ENCODE measurements around the gene LHFPL3. TPM values are rescaled to one million over a fixed set of nuclear protein-coding genes. Genes with fewer than 3 reads are reported as not detected.

Gene LHFPL3
- total RNA-seq, 4 donors from 2014 or later, result not detected

DNA sequence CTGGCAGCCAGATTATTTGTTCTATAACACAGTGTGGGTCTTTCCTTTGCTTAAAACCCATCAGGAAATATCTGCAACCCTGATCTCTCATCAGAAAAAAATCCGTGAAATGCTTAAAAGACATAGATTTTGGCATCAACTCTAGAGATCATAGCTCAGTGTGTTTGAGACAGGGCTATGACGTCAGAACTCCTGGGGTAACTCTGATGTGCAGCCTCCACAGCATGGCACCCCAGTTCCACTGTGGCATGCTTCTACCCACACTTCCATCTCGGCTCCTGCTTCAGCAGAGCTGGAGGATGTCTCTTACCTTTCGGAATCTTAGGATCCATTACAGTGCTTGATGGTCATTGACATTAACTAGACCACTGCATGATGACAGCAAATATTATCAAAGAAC, 205.7 kb downstream of the LHFPL3 start:
- no peaks in the 10 kb centered on the region for H3K9me3 ChIP-seq
- no peak for DNase-seq
- no peaks in the 10 kb centered on the region for H3K36me3 ChIP-seq
- no peaks in the 10 kb centered on the region for H3K27me3 ChIP-seq
- intact Hi-C loops (cut with DNase I), result no loop called here
- H3K4me1 ChIP-seq, result no peaks in the 10 kb centered on the region
- WGBS, 2 donors, result 70 to 86% methylated on average over 4 of the region's 4 CpGs
- H3K27ac ChIP-seq, result no peak overlapping the region
- no peak overlapping the region for H3K4me3 ChIP-seq (replicated peaks in 1 of 3)
- no peak for TF ChIP-seq POLR2A (IDR thresholded peaks at IDR 0.05)
- TF ChIP-seq, protein P1, sequence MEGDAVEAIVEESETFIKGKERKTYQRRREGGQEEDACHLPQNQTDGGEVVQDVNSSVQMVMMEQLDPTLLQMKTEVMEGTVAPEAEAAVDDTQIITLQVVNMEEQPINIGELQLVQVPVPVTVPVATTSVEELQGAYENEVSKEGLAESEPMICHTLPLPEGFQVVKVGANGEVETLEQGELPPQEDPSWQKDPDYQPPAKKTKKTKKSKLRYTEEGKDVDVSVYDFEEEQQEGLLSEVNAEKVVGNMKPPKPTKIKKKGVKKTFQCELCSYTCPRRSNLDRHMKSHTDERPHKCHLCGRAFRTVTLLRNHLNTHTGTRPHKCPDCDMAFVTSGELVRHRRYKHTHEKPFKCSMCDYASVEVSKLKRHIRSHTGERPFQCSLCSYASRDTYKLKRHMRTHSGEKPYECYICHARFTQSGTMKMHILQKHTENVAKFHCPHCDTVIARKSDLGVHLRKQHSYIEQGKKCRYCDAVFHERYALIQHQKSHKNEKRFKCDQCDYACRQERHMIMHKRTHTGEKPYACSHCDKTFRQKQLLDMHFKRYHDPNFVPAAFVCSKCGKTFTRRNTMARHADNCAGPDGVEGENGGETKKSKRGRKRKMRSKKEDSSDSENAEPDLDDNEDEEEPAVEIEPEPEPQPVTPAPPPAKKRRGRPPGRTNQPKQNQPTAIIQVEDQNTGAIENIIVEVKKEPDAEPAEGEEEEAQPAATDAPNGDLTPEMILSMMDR (IDR thresholded peaks at IDR 0.05), result no peak

DNA sequence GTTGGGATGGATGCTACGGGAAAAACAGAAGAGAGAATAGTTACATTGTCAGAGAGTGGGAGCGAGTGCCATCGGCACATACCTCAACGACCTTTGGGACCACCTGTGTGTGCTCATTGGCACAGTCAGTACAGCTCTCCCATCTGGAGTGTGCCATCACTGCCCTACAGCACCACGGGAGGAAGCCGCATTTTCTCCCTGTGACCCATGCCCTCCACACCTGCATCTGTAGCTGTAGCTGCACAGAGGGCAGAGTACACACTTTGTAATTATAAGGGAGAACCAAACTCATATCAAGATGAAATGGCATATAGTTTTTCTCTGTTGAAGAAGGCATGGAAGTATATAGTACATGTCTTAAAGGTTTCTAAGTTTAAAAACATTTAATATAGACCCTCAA, 207.4 kb downstream of the LHFPL3 start:
- DNase-seq, result no peak
- Histone ChIP-seq H3K4me3 (replicated peaks in 1 of 3) (no peak overlapping the region), H3K27me3 (no peaks in the 10 kb centered on the region), H3K9me3 (no peaks in the 10 kb centered on the region), H3K36me3 (no peaks in the 10 kb centered on the region), H3K4me1 (no peaks in the 10 kb centered on the region), H3K27ac (no peak overlapping the region)
- intact Hi-C loops (cut with DNase I), result no loop called here
- TF ChIP-seq, protein P1 (IDR thresholded peaks at IDR 0.05), result no peak
- TF ChIP-seq POLR2A (IDR thresholded peaks at IDR 0.05), result no peak
- 78 to 81% methylated on average over 6 of the region's 6 CpGs for WGBS, 2 donors

DNA sequence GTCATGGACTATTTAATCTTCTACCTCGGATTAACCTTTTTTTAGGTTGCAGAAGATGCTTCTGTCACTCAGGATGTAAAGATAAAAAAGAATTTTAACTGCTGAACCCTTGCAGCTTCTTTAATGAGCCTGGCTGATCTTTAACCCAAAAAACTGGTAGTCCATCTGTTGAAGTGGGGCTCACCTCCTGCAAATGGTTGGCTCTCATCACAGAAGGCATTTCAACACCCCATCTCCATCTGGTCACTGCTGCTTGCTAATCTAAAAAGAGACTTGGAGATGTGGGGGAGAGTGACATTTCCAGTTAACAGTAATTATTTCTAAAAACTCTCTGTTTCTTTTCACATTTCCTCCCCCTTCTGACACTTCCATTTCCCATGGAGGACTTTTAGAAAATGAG, 208.6 kb downstream of the LHFPL3 start:
- no peak for DNase-seq
- TF ChIP-seq, protein P1 (IDR thresholded peaks at IDR 0.05), result no peak
- no peaks in the 10 kb centered on the region for H3K9me3 ChIP-seq
- H3K4me3 ChIP-seq (replicated peaks in 1 of 3), result no peak overlapping the region
- no peaks in the 10 kb centered on the region for H3K27me3 ChIP-seq
- no peaks in the 10 kb centered on the region for H3K4me1 ChIP-seq
- no peak overlapping the region for H3K27ac ChIP-seq
- WGBS, 2 donors, result 39 to 51% methylated on average over 1 of the region's 1 CpG
- intact Hi-C loops (cut with DNase I), result no loop called here
- H3K36me3 ChIP-seq, result no peaks in the 10 kb centered on the region

DNA sequence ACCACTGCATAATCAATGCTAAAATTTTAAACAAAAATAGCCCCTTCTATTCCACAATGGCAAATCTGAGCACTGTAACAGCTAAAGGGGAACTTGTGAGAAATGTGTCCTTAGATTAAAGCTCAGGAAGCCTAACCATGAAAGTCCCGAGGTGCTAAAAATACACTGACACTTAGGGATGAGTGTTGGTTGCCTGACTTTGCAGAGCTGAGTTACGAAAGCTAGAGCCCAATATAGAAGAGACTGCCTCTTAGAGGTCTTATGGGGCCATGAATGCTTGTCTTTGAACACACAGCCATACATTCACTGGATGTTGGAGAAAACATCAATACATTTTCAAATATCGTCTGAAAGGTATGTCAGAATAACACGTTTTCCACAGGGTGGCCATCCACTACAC, 209.7 kb downstream of the LHFPL3 start:
- Histone ChIP-seq H3K4me1 (no peaks in the 10 kb centered on the region), H3K27ac (no peak overlapping the region), H3K9me3 (no peaks in the 10 kb centered on the region), H3K27me3 (no peaks in the 10 kb centered on the region), H3K4me3 (replicated peaks in 1 of 3) (no peak overlapping the region), H3K36me3 (no peaks in the 10 kb centered on the region)
- intact Hi-C loops (cut with DNase I), result no loop called here
- TF ChIP-seq, protein P1 (IDR thresholded peaks at IDR 0.05), result no peak
- TF ChIP-seq POLR2A (IDR thresholded peaks at IDR 0.05), result no peak
- WGBS, 2 donors, result 73 to 79% methylated on average over 4 of the region's 4 CpGs
- no peak for DNase-seq

DNA sequence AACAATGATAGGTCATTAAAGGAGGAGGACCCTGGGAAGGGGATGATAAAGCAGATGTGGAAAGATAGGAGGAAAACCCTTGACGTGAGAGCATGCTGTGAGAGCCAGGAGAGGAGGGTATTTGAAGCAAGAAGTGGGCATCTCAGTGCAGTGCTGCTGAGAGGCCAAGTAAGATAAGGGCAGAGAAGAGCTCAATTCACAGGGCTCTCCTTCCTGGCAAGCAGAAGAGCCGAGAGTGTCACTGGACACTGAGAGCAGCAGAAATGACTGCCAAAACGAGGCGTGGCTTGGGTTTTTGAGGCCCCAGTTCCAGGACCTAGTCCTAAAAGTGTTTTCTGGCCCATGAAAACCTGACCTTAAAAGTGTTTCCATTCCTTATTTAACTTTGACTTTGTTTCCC, 213.5 kb downstream of the LHFPL3 start:
- intact Hi-C loops (cut with DNase I), result no loop called here
- 43 to 54% methylated on average over 4 of the region's 4 CpGs for WGBS, 2 donors
- Histone ChIP-seq H3K4me1 (no peaks in the 10 kb centered on the region), H3K9me3 (no peaks in the 10 kb centered on the region), H3K27me3 (no peaks in the 10 kb centered on the region), H3K36me3 (no peaks in the 10 kb centered on the region), H3K4me3 (replicated peaks in 1 of 3) (no peak overlapping the region), H3K27ac (no peak overlapping the region)
- no peak for DNase-seq
- TF ChIP-seq POLR2A (IDR thresholded peaks at IDR 0.05), result no peak
- TF ChIP-seq, protein P1 (IDR thresholded peaks at IDR 0.05), result no peak

Data from thyroid gland (tissue), 4 donors.